Measurements from ENCODE around the gene OR2A2.

Gene OR2A2

GRCh38 chr7:144132262-144132661 lies 22.9 kb downstream of the OR2A2 start:
- H3K4ac ChIP-seq (ENCODE audit: low read depth in 1 of 2, low read length in 2 of 2) = no peak overlapping the region
- WGBS = 74% methylated on average over 3 of the region's 3 CpGs

DNA sequence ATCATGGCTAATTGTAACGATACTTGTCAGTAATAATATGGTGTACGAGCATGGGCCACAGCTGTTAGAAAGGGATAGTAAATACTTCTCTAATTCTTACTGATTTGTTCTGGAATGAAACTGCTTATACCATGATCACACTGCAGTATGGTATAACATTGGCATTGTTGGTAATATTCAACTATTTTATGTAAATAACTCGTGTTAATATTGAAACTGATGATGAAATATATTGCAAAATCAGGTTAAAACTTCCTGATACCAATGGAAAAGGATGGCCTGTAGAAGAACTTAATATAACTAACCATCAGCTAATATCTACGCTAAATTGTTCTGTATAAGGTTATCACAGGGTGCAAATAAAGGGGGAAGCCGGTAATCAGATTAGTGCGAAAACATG lies 23.9 kb downstream of the OR2A2 start:
- no peak overlapping the region for H4K8ac ChIP-seq (ENCODE audit: low read length)
- H4K91ac ChIP-seq (ENCODE audit: low read length) = no peak overlapping the region
- H3K27me3 ChIP-seq (ENCODE audit: control insufficient read depth in 1 of 2, insufficient read depth in 1 of 2, low read length in 2 of 2) = no peaks in the 10 kb centered on the region
- H3K9ac ChIP-seq (ENCODE audit: low read length) = no peak overlapping the region
- H3K23ac ChIP-seq (ENCODE audit: low read length in 2 of 2) = no peak overlapping the region
- no peaks in the 10 kb centered on the region for H3K36me3 ChIP-seq (ENCODE audit: control insufficient read depth in 1 of 2, insufficient read depth in 2 of 2, low read depth in 1 of 2, low read length in 2 of 2)
- H3K4ac ChIP-seq (ENCODE audit: low read depth in 1 of 2, low read length in 2 of 2) = no peak overlapping the region
- no peak overlapping the region for H3K14ac ChIP-seq (ENCODE audit: low read length in 2 of 2)
- H3K9me3 ChIP-seq (ENCODE audit: control insufficient read depth, low read length) = no peaks in the 10 kb centered on the region
- no peak overlapping the region for H2BK12ac ChIP-seq (ENCODE audit: low read length in 2 of 2)
- no peaks in the 10 kb centered on the region for H3K4me1 ChIP-seq (ENCODE audit: control insufficient read depth, insufficient read depth, low read depth, low read length)
- H3K79me1 ChIP-seq (replicated peaks; ENCODE audit: low read length, poor library complexity, severe bottlenecking) = no peaks in the 10 kb centered on the region
- H3K27ac ChIP-seq (ENCODE audit: low read length, poor library complexity, severe bottlenecking) = no peak overlapping the region
- no peak overlapping the region for H3K4me2 ChIP-seq (ENCODE audit: low read length, poor library complexity, severe bottlenecking)
- no peak overlapping the region for H2BK15ac ChIP-seq (ENCODE audit: low read depth, poor library complexity, severe bottlenecking)
- no peak overlapping the region for H3K4me3 ChIP-seq (ENCODE audit: insufficient read depth in 1 of 2, low read depth in 1 of 2, low read length in 2 of 2)
- H3K18ac ChIP-seq (ENCODE audit: low read depth in 1 of 2, low read length in 2 of 2) = no peak overlapping the region
- H2BK5ac ChIP-seq (ENCODE audit: low read depth, low read length, poor library complexity, severe bottlenecking) = no peak overlapping the region
- no peak overlapping the region for H2AK5ac ChIP-seq (ENCODE audit: low read length, severe bottlenecking)
- no peak overlapping the region for H2AFZ ChIP-seq (ENCODE audit: low read depth, low read length)
- no peak overlapping the region for H2BK120ac ChIP-seq (ENCODE audit: low read depth, low read length)
- no peak for DNase-seq
- WGBS = 75% methylated on average over 2 of the region's 6 CpGs

More at GRCh38 chr7:144132262-144132661, 22.9 kb downstream of the OR2A2 start:
- Histone ChIP-seq H4K8ac (ENCODE audit: low read length) (no peak overlapping the region), H2AK5ac (ENCODE audit: low read length, severe bottlenecking) (no peak overlapping the region), H2BK15ac (ENCODE audit: low read depth, poor library complexity, severe bottlenecking) (no peak overlapping the region), H3K4me2 (ENCODE audit: low read length, poor library complexity, severe bottlenecking) (no peak overlapping the region), H3K4me3 (ENCODE audit: insufficient read depth in 1 of 2, low read depth in 1 of 2, low read length in 2 of 2) (no peak overlapping the region), H2BK5ac (ENCODE audit: low read depth, low read length, poor library complexity, severe bottlenecking) (no peak overlapping the region), H3K27me3 (ENCODE audit: control insufficient read depth in 1 of 2, insufficient read depth in 1 of 2, low read length in 2 of 2) (no peaks in the 10 kb centered on the region), H3K4me1 (ENCODE audit: control insufficient read depth, insufficient read depth, low read depth, low read length) (no peaks in the 10 kb centered on the region), H3K9ac (ENCODE audit: low read length) (no peak overlapping the region), H3K27ac (ENCODE audit: low read length, poor library complexity, severe bottlenecking) (no peak overlapping the region), H3K14ac (ENCODE audit: low read length in 2 of 2) (no peak overlapping the region), H3K18ac (ENCODE audit: low read depth in 1 of 2, low read length in 2 of 2) (no peak overlapping the region), H3K9me3 (ENCODE audit: control insufficient read depth, low read length) (no peaks in the 10 kb centered on the region), H2BK12ac (ENCODE audit: low read length in 2 of 2) (no peak overlapping the region), H4K91ac (ENCODE audit: low read length) (no peak overlapping the region), H2BK120ac (ENCODE audit: low read depth, low read length) (no peak overlapping the region), H3K23ac (ENCODE audit: low read length in 2 of 2) (no peak overlapping the region), H2AFZ (ENCODE audit: low read depth, low read length) (no peak overlapping the region), H3K36me3 (ENCODE audit: control insufficient read depth in 1 of 2, insufficient read depth in 2 of 2, low read depth in 1 of 2, low read length in 2 of 2) (no peaks in the 10 kb centered on the region), H3K79me1 (replicated peaks; ENCODE audit: low read length, poor library complexity, severe bottlenecking) (no peaks in the 10 kb centered on the region)
- DNase-seq = no peak

DNA sequence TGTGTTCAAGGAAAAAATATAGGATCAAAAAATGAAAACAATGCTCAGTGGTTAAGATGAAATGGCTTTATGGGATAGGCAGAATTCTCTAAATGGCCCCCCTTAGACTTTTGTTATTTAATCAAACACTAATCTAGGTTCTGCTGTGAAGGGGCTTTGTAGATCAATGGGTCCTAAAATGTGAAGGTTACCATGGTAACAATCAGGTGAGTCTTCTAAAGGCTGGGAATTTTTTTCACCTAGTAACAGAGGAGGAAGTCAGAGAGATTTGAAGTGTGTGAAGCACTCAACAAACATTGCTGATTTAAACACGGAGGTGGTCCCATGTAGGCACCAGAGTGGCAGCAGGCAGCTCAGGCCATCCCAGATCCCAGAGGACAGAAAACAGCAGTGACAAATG lies 24.7 kb downstream of the OR2A2 start:
- H3K4me2 ChIP-seq (ENCODE audit: low read length, poor library complexity, severe bottlenecking) = no peak overlapping the region
- H4K91ac ChIP-seq (ENCODE audit: low read length) = no peak overlapping the region
- H3K14ac ChIP-seq (ENCODE audit: low read length in 2 of 2) = no peak overlapping the region
- no peak overlapping the region for H2BK12ac ChIP-seq (ENCODE audit: low read length in 2 of 2)
- H2AK5ac ChIP-seq (ENCODE audit: low read length, severe bottlenecking) = no peak overlapping the region
- no peak for DNase-seq
- H3K9ac ChIP-seq (ENCODE audit: low read length) = no peak overlapping the region
- no peak overlapping the region for H3K18ac ChIP-seq (ENCODE audit: low read depth in 1 of 2, low read length in 2 of 2)
- no peaks in the 10 kb centered on the region for H3K27me3 ChIP-seq (ENCODE audit: control insufficient read depth in 1 of 2, insufficient read depth in 1 of 2, low read length in 2 of 2)
- H2BK5ac ChIP-seq (ENCODE audit: low read depth, low read length, poor library complexity, severe bottlenecking) = no peak overlapping the region
- no peaks in the 10 kb centered on the region for H3K36me3 ChIP-seq (ENCODE audit: control insufficient read depth in 1 of 2, insufficient read depth in 2 of 2, low read depth in 1 of 2, low read length in 2 of 2)
- no peak overlapping the region for H3K4ac ChIP-seq (ENCODE audit: low read depth in 1 of 2, low read length in 2 of 2)
- no peak overlapping the region for H2AFZ ChIP-seq (ENCODE audit: low read depth, low read length)
- no peaks in the 10 kb centered on the region for H3K79me1 ChIP-seq (replicated peaks; ENCODE audit: low read length, poor library complexity, severe bottlenecking)
- no peak overlapping the region for H3K4me3 ChIP-seq (ENCODE audit: insufficient read depth in 1 of 2, low read depth in 1 of 2, low read length in 2 of 2)
- no peak overlapping the region for H3K27ac ChIP-seq (ENCODE audit: low read length, poor library complexity, severe bottlenecking)
- 91% methylated on average over 1 of the region's 1 CpG for WGBS
- no peaks in the 10 kb centered on the region for H3K4me1 ChIP-seq (ENCODE audit: control insufficient read depth, insufficient read depth, low read depth, low read length)
- no peak overlapping the region for H4K8ac ChIP-seq (ENCODE audit: low read length)
- H3K23ac ChIP-seq (ENCODE audit: low read length in 2 of 2) = no peak overlapping the region
- no peak overlapping the region for H2BK120ac ChIP-seq (ENCODE audit: low read depth, low read length)
- H2BK15ac ChIP-seq (ENCODE audit: low read depth, poor library complexity, severe bottlenecking) = no peak overlapping the region
- H3K9me3 ChIP-seq (ENCODE audit: control insufficient read depth, low read length) = no peaks in the 10 kb centered on the region

DNA sequence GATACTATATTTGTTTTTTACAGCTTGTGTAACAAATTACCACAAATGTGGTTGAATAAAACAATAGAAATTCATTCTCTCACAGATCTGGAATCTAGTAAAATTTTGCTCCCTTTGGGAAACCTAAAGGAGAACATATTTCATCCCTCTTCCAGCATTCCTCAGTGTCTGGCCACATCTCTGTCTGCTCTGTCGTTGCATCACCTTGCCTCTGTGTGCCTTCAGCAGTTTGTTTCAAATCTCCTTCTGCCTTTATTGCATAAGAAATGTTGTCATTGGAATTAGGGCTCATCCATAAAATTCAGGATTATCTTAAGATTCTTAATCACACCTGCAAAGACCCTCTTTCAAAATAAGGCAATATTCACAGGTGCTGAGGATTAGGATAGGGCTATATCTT lies 28.1 kb downstream of the OR2A2 start:
- Histone ChIP-seq H2AFZ (ENCODE audit: low read depth, low read length) (no peak overlapping the region), H3K79me1 (replicated peaks; ENCODE audit: low read length, poor library complexity, severe bottlenecking) (no peaks in the 10 kb centered on the region), H2BK15ac (ENCODE audit: low read depth, poor library complexity, severe bottlenecking) (no peak overlapping the region), H2BK120ac (ENCODE audit: low read depth, low read length) (no peak overlapping the region), H3K27ac (ENCODE audit: low read length, poor library complexity, severe bottlenecking) (no peak overlapping the region), H2BK5ac (ENCODE audit: low read depth, low read length, poor library complexity, severe bottlenecking) (no peak overlapping the region), H3K4me1 (ENCODE audit: control insufficient read depth, insufficient read depth, low read depth, low read length) (no peaks in the 10 kb centered on the region), H2AK5ac (ENCODE audit: low read length, severe bottlenecking) (no peak overlapping the region), H3K4me3 (ENCODE audit: insufficient read depth in 1 of 2, low read depth in 1 of 2, low read length in 2 of 2) (no peak overlapping the region), H3K4ac (ENCODE audit: low read depth in 1 of 2, low read length in 2 of 2) (no peak overlapping the region), H3K9ac (ENCODE audit: low read length) (no peak overlapping the region), H3K23ac (ENCODE audit: low read length in 2 of 2) (no peak overlapping the region), H3K18ac (ENCODE audit: low read depth in 1 of 2, low read length in 2 of 2) (no peak overlapping the region), H3K36me3 (ENCODE audit: control insufficient read depth in 1 of 2, insufficient read depth in 2 of 2, low read depth in 1 of 2, low read length in 2 of 2) (no peaks in the 10 kb centered on the region), H3K27me3 (ENCODE audit: control insufficient read depth in 1 of 2, insufficient read depth in 1 of 2, low read length in 2 of 2) (no peaks in the 10 kb centered on the region), H3K4me2 (ENCODE audit: low read length, poor library complexity, severe bottlenecking) (no peak overlapping the region), H4K91ac (ENCODE audit: low read length) (no peak overlapping the region), H3K9me3 (ENCODE audit: control insufficient read depth, low read length) (peaks cover 6% of the 10 kb centered on the region), H4K8ac (ENCODE audit: low read length) (no peak overlapping the region), H3K14ac (ENCODE audit: low read length in 2 of 2) (no peak overlapping the region), H2BK12ac (ENCODE audit: low read length in 2 of 2) (no peak overlapping the region)
- no peak for DNase-seq
- WGBS = 75% methylated on average over 1 of the region's 1 CpG

Measured in mesenchymal stem cell (in vitro differentiated cells and primary cell).